HepG2 (cell line): ENCODE measurements around the gene FLT3LG. TPM values are rescaled to one million over a fixed set of nuclear protein-coding genes. Genes with fewer than 3 reads are reported as not detected.

ENCODE experiments used
- ATAC-seq: fragments of 200-7000 bp; cut with Tn5 transposase; 3 replicates; pipeline ENCODE4 v1.9.1; 2020; ENCODE audit warnings: mild to moderate bottlenecking, moderate library complexity
- BruUV-seq: library from RNA; stranded (reverse); fragments of 400-500 nt; replicated peaks from 2 replicates; lab custom pipeline; 2021; lab: Mats Ljungman, UMichigan
- CTCF ChIA-PET: fragments of 300-600 bp; formaldehyde crosslinking; extraction: SDS; loops from one replicate; lab custom pipeline; 2021; ENCODE audit warnings: low total read pairs, inconsistent platforms, low intra/inter-chr PET ratio; lab: Yijun Ruan, JAX
- POLR2A ChIA-PET: fragments of 350-600 bp; sonication (Branson Sonifier 250); formaldehyde crosslinking; loops from one replicate; lab custom pipeline; 2020; ENCODE audit warnings: antibody characterized with exemption, inconsistent platforms; lab: Yijun Ruan, JAX
- DNase-seq: peaks from one replicate; pipeline ENCODE4 v3.0.0-alpha.2; 2015; ENCODE audit warnings: low spot score
- FAIRE-seq: peaks from 3 replicates; lab custom pipeline; 2011; peaks lifted over from hg19 to GRCh38; lab: Jason Lieb, UNC
- H2AFZ ChIP-seq: one replicate; pipeline ENCODE4 v1.6.1; 2011; ENCODE audit warnings: low read length, inconsistent platforms
- H3K27ac ChIP-seq: fragments of 300-600 bp; 3 replicates; pipeline ENCODE4 v1.8.0; 2011; ENCODE audit warnings: mixed run types, mild to moderate bottlenecking, mixed read lengths, low read length, inconsistent platforms; ENCODE audit not compliant: insufficient read depth; ENCODE audit errors: extremely low read length
- H3K27me3 ChIP-seq, 2 experiments: fragments of 200-600 bp in 1 of 2; 2 replicates in 1 of 2; 3 replicates in 1 of 2; pipeline versions ENCODE4 v1.6.0 to v1.8.0; 2011; ENCODE audit warnings: low read length in 2 of 2, mild to moderate bottlenecking in 2 of 2, moderate library complexity in 2 of 2, inconsistent platforms in 1 of 2; ENCODE audit not compliant: insufficient read depth in 2 of 2, control insufficient read depth in 1 of 2
- H3K36me3 ChIP-seq, 2 experiments: fragments of 200-600 bp in 1 of 2; replicated peaks in 1 of 2; 2 replicates in 1 of 2; 3 replicates in 1 of 2; pipeline versions ENCODE4 v1.5.1 to v1.8.0; 2011; ENCODE audit warnings: low read length in 2 of 2, inconsistent platforms in 1 of 2; ENCODE audit not compliant: insufficient read depth in 2 of 2, control insufficient read depth in 1 of 2
- H3K4me1 ChIP-seq: 2 replicates; pipeline ENCODE4 v1.5.1; 2012; ENCODE audit warnings: low read length, inconsistent platforms; ENCODE audit not compliant: insufficient read depth
- H3K4me2 ChIP-seq: 2 replicates; pipeline ENCODE4 v1.6.0; 2011; ENCODE audit warnings: low read depth, low read length, inconsistent platforms
- H3K4me3 ChIP-seq, 3 experiments: fragments of 200-600 bp in 1 of 3; sonication (generic), shearing (Covaris generic) in 1 of 3; replicated peaks in 1 of 3; 2 replicates each; pipeline ENCODE4 v1.5.1; 2011 to 2016; ENCODE audit warnings: low read length in 3 of 3, inconsistent platforms in 2 of 3, low read depth in 2 of 3, mild to moderate bottlenecking in 2 of 3, control low read depth in 1 of 3, mixed read lengths in 1 of 3; ENCODE audit not compliant: insufficient read depth in 1 of 3
- H3K79me2 ChIP-seq: one replicate; pipeline ENCODE4 v1.6.1; 2011; ENCODE audit warnings: low read length, inconsistent platforms; ENCODE audit not compliant: insufficient read depth
- H3K9ac ChIP-seq: 2 replicates; pipeline ENCODE4 v1.6.0; 2011; ENCODE audit warnings: mild to moderate bottlenecking, low read depth, low read length, inconsistent platforms; ENCODE audit not compliant: insufficient read depth
- H3K9me3 ChIP-seq: 2 replicates; pipeline ENCODE4 v1.5.1; 2012; ENCODE audit warnings: mild to moderate bottlenecking, low read length
- H4K20me1 ChIP-seq: 2 replicates; pipeline ENCODE4 v1.6.0; 2011; ENCODE audit warnings: inconsistent platforms, mild to moderate bottlenecking, low read length, moderate library complexity; ENCODE audit not compliant: insufficient read depth
- AFF4 ChIP-seq: sonication (generic); formaldehyde crosslinking; IDR thresholded peaks from 2 replicates; pipeline ENCODE4 v1.4.0; 2020; ENCODE audit warnings: missing genetic modification reagents
- E2F5 ChIP-seq: sonication (generic); formaldehyde crosslinking; conservative IDR thresholded peaks from 2 replicates; pipeline ENCODE4 v1.4.0; 2020; ENCODE audit warnings: missing genetic modification reagents
- FOSL2 ChIP-seq: sonication (generic); formaldehyde crosslinking; IDR thresholded peaks from 2 replicates; pipeline ENCODE4 v1.4.0; 2020; ENCODE audit warnings: missing genetic modification reagents
- HES4 ChIP-seq: sonication (generic); formaldehyde crosslinking; IDR thresholded peaks from 2 replicates; pipeline ENCODE4 v1.9.0; 2021; ENCODE audit warnings: mild to moderate bottlenecking, missing genetic modification reagents, borderline replicate concordance
- HNF4G ChIP-seq, 2 experiments: sonication (generic) in 1 of 2; formaldehyde crosslinking in 1 of 2; IDR thresholded peaks; 2 replicates each; pipeline versions ENCODE4 v1.4.0 to v1.6.1; 2011 to 2020; ENCODE audit warnings: borderline replicate concordance in 2 of 2, low read depth in 2 of 2, mild to moderate bottlenecking in 2 of 2, low read length in 1 of 2, missing genetic modification reagents in 1 of 2, moderate library complexity in 1 of 2
- MYC ChIP-seq: sonication (generic); formaldehyde crosslinking; IDR thresholded peaks from 2 replicates; pipeline ENCODE4 v1.9.0; 2021; ENCODE audit warnings: missing genetic modification reagents, borderline replicate concordance
- NFYB ChIP-seq: sonication (generic); formaldehyde crosslinking; IDR thresholded peaks from 2 replicates; pipeline ENCODE4 v1.4.0; 2020; ENCODE audit warnings: missing genetic modification reagents
- TFDP1 ChIP-seq: IDR thresholded peaks from 2 replicates; pipeline ENCODE4 v1.6.1; 2016; ENCODE audit warnings: missing compliant biosample characterization, missing genetic modification reagents, borderline replicate concordance
- TFDP2 ChIP-seq: sonication (generic); formaldehyde crosslinking; IDR thresholded peaks from 2 replicates; pipeline ENCODE4 v1.4.0; 2020; ENCODE audit warnings: missing genetic modification reagents
- ZNF337 ChIP-seq: sonication (generic); formaldehyde crosslinking; IDR thresholded peaks from 2 replicates; pipeline ENCODE4 v1.5.1; 2020; ENCODE audit warnings: missing genetic modification reagents, low read depth, mild to moderate bottlenecking, borderline replicate concordance
- ZNF687 ChIP-seq: sonication (generic); formaldehyde crosslinking; IDR thresholded peaks from 2 replicates; pipeline ENCODE4 v1.5.1; 2020; ENCODE audit warnings: mild to moderate bottlenecking, missing genetic modification reagents, moderate library complexity
- WGBS: methylation state at CpG from one replicate; pipeline ENCODE4 v1.1.6; 2017; ENCODE audit warnings: low lambda C conversion rate; 5-methylcytosine and 5-hydroxymethylcytosine counted together
- in situ Hi-C: cut with HindIII; loops from 2 replicates; pipeline ENCODE4 v1.10.0; 2017; ENCODE audit warnings: low pct_unique_long_range_greater_than_20kb; ENCODE audit not compliant: extremely low pct_ligation_motif_present
- intact Hi-C: fragments of 100-400 bp; cut with micrococcal nuclease; formaldehyde crosslinking; loops from one replicate; pipeline ENCODE4 v1.10.0; 2022; ENCODE audit not compliant: unreplicated experiment
- polyA plus RNA-seq, 8 experiments: library from polyadenylated mRNA; depleted of rRNA in 3 of 8; stranded (reverse) in 7 of 8; unstranded in 1 of 8; fragments of >200 nt; fragmentation: Illumina TruSeq in 4 of 8; extraction: Trizol in 4 of 8; gene quantifications; 2 replicates each; pipeline versions ENCODE4 v1.2.1 to v1.2.3, GENCODE V29; 2011 to 2016; ENCODE audit warnings: low read depth in 4 of 8, missing spikeins in 1 of 8, mixed read lengths in 1 of 8; ENCODE audit not compliant: insufficient read depth in 1 of 8
- total RNA-seq, 5 experiments: library from RNA; depleted of rRNA; stranded (reverse); fragments of >200 nt; fragmentation: Illumina TruSeq; extraction: Trizol; gene quantifications; 2 replicates each; pipeline ENCODE4 v1.2.3, GENCODE V29; 2016; ENCODE audit warnings: low read depth in 1 of 5

Gene FLT3LG
- total and polyA plus RNA-seq, 2 of the 13 experiments (the other 11 are each of a cell fraction or from before 2014, with no cell fraction given): 1.5 to 2.6 TPM

GRCh38 chr19:49434907-49435583 lies 39.0 kb upstream of the FLT3LG start:
- DNase-seq: no peak
- no peaks in the 10 kb centered on the region for H3K36me3 ChIP-seq
- CTCF ChIA-PET: no interaction called here
- TF ChIP-seq TFDP2 (CRISPR knock-in tag): peak; percentile 75
- TF ChIP-seq HNF4G (IDR thresholded peaks at IDR 0.05; ENCODE audit: borderline replicate concordance, low read depth, low read length): no peak
- TF ChIP-seq HNF4G (CRISPR knock-in tag; IDR thresholded peaks at IDR 0.05; ENCODE audit: borderline replicate concordance, low read depth): no peak
- peak; percentile 66; the same call in 1 of the 2 replicates for TF ChIP-seq E2F5
- TF ChIP-seq HES4: no peak
- TF ChIP-seq ZNF687 (CRISPR knock-in tag): no peak
- TF ChIP-seq AFF4 (CRISPR knock-in tag): no peak
- no peak for TF ChIP-seq ZNF337 (CRISPR knock-in tag)
- no peak for TF ChIP-seq FOSL2
- peak; percentile 32; the same call in 1 of the 2 replicates for TF ChIP-seq TFDP1 (CRISPR knock-in tag)
- peak; percentile 85 for TF ChIP-seq NFYB
- no peak for TF ChIP-seq MYC (CRISPR knock-in tag)

More at GRCh38 chr19:49434907-49435583, 39.0 kb upstream of the FLT3LG start:
- H2AFZ ChIP-seq: no peak overlapping the region
- no peaks in the 10 kb centered on the region for H3K4me1 ChIP-seq
- POLR2A ChIA-PET: interaction anchor here (1.1 kb wide), 1 partner anchor 18 kb away, joined by 5 read pairs; the partner anchor contains the start of gene ALDH16A1
- intact Hi-C loops: no loop called here
- FAIRE-seq: no peak
- H3K4me2 ChIP-seq: no peak overlapping the region
- no peaks in the 10 kb centered on the region for H3K9me3 ChIP-seq
- ATAC-seq: peak; percentile 62
- no peak overlapping the region for H3K9ac ChIP-seq
- no TSS peak for BruUV-seq
- H3K27me3 ChIP-seq: peaks cover 7 to 87% of the 10 kb centered on the region in 2 experiments; a peak in 4 of 5 replicates
- WGBS: 41% methylated on average over 17 of the region's 18 CpGs
- in situ Hi-C loops: no loop called here
- H4K20me1 ChIP-seq: no peaks in the 10 kb centered on the region
- H3K79me2 ChIP-seq: no peaks in the 10 kb centered on the region
- H3K4me3 ChIP-seq: no peak overlapping the region
- H3K27ac ChIP-seq: no peak overlapping the region
